GM12873 (cell line): ENCODE measurements around the gene SMCO1.

Source experiments
- TF ChIP-seq, protein P1 (sequence below): IDR thresholded peaks from 2 replicates; pipeline ENCODE4 v1.5.1; 2012; ENCODE audit warnings: low read depth, mild to moderate bottlenecking, moderate library complexity, low read length, control low read depth; ENCODE audit not compliant: insufficient read depth; ENCODE audit errors: missing control alignments

Gene SMCO1

DNA sequence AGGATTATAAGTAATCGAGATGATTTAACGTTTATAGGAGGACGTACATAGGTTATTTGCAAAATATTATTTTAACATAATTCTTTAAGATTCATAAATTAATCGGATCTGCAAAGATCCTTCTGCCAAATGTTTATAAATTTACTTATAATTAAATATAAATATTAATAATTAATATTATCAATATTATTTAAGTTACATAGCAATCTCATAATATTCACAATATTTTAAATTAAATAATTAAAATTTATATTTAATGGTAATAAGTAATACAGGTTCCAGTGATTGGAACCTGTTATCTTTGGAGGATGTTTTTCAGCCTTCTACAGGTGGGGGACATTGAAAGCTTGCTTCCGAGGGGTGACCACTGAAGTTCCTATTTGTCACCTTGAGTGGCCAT lies 37.1 kb upstream of the SMCO1 start:
- TF ChIP-seq, protein P1, sequence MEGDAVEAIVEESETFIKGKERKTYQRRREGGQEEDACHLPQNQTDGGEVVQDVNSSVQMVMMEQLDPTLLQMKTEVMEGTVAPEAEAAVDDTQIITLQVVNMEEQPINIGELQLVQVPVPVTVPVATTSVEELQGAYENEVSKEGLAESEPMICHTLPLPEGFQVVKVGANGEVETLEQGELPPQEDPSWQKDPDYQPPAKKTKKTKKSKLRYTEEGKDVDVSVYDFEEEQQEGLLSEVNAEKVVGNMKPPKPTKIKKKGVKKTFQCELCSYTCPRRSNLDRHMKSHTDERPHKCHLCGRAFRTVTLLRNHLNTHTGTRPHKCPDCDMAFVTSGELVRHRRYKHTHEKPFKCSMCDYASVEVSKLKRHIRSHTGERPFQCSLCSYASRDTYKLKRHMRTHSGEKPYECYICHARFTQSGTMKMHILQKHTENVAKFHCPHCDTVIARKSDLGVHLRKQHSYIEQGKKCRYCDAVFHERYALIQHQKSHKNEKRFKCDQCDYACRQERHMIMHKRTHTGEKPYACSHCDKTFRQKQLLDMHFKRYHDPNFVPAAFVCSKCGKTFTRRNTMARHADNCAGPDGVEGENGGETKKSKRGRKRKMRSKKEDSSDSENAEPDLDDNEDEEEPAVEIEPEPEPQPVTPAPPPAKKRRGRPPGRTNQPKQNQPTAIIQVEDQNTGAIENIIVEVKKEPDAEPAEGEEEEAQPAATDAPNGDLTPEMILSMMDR: no peak

DNA sequence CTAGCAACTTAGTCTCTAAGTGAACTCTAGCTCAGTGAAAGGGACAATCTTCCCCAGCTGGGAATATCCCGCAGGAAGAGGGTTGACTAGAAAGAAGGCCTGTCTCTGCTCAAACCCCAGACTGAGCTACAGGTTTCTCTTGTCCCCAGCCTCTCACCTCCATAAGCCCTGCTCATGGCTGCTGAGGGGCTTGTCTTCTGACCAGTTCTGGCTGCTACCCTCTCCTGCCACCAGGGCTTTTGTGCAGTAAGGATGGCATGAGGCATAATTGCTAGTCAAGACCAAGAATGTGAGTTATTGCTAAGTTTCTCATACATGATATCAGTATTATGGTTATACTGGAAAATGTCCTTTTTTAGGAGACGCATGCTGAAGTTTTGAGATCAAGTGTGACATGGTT lies 31.9 kb upstream of the SMCO1 start:
- TF ChIP-seq, protein P1: peak; percentile 19

DNA sequence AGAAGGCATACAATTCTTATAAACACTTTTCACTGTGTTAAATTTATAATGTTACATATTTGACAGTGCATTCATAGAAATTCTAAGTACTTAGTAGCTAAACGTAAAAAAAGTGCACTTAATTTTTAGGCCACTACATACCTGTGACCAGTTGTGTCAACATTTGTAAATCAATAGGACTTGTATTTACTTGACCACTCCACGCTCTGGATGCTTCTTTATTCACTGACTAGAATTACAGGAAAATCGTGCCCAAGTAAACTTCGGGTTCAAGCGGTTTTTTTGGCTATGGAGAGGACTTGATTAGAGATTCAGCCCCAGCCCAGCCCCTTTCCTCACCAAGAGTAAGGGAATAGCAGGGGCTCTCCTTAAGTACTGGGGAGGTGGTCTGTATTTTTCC lies 31.4 kb upstream of the SMCO1 start:
- TF ChIP-seq, protein P1: no peak

DNA sequence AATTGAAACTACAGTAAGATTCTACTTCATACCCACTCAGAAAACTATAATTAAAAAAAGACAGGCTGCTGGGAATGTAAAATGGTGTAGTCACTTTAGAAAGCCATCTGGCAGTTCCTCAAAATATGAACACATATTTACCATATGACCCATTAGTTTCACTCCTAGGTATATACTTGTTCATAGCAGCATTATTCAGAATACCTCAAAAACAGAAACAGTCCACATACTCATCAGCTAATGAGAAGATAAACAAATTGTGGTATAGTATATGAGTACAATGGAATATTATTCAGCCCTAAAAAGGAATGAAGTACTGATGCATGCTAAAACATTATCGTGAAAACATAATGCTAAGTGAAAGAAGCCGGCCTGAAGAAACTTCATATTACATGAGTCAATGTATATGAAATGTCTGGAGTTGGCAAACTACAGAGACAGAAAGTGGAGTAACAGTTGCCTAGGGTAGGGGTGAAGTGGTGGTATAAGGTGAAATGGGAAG lies 29.4 kb upstream of the SMCO1 start:
- TF ChIP-seq, protein P1: no peak

DNA sequence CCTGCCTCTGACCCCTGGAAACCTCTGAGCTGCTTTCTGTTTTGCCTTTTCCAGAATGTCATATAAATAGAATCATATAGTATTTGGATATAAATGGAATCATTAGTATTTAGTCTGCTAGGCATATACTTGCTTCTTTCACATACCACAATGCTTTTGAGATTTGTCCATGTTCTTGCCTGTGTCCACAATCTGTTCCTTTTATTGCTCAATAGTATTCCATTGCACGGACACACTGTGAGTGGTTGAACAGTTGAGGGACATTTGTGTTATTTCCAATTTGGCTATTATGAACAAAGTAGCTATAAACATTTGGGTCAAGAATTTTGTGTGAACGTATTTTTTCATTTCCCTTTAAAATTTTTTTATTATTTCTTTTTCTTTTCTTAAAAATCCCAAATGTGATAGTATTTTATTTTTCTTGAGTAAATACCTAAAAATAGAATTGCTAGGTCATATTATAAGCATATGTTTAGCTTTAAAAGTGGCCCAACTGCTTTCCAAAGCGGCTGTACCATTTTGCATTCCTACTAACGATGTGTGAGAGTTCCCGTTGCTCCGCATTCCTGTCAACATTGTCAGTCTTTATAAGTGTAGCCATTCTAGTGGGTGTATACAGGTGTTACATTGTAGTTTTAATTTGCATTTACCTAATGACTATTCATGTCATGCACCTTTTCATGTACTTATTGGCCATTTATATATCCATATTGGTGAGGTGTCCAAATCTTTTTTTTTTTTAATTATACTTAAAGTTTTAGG lies 26.7 kb upstream of the SMCO1 start:
- TF ChIP-seq, protein P1: no peak

DNA sequence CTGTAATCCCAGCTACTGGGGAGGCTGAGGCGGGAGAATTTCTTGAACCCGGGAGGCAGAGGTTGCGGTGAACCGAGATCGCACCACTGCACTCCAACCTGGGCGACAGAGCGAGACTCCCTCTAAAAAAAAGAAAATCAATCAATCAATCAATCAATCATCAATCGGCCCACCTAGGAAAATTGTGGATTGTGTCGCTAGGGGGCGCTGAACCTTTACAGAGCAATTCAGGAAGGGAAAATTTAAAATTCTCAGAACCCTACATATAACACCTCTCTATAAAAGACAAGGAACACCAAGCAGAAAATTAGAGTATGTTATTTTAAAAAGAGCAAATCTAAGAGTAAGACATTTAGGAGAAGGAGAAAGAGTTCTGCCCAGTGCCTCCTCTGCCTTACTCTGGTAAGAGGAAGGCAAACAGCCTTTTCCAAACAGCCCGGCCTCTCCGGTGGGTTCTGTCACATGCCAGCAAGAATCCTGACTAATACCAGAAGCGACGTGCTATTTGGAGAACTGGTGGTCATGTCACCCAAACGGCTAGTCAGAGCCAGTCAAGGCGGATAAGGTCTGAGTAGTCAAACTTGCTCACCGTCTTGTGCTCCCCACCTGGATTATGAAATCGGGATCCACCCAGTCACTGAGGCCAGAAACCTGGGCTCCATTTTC lies 22.3 kb upstream of the SMCO1 start:
- TF ChIP-seq, protein P1: peak; percentile 67

- TF ChIP-seq, protein P1: no peak
These were observed 18.1 kb upstream of the SMCO1 start for GRCh38 chr3:196533260-196533681.
